Muscle layer of colon (tissue), 2 donors: ENCODE data around the gene DIP2C.

Experiments used
- H3K27ac ChIP-seq: one replicate; pipeline ENCODE4 v1.7.0; 2013; ENCODE audit warnings: low read depth, mild to moderate bottlenecking, low read length, moderate library complexity
- H3K27me3 ChIP-seq, 2 donors: one replicate each; pipeline ENCODE4 v1.7.0; 2013; ENCODE audit warnings: low read length in 2 of 2, mild to moderate bottlenecking in 2 of 2; ENCODE audit not compliant: insufficient read depth in 2 of 2, control insufficient read depth in 1 of 2
- H3K36me3 ChIP-seq: one replicate; pipeline ENCODE4 v1.7.0; 2013; ENCODE audit warnings: mild to moderate bottlenecking, low read length; ENCODE audit not compliant: insufficient read depth
- H3K4me1 ChIP-seq: one replicate; pipeline ENCODE4 v1.7.0; 2013; ENCODE audit warnings: mild to moderate bottlenecking, low read length; ENCODE audit not compliant: insufficient read depth
- H3K4me3 ChIP-seq, 2 donors: one replicate each; pipeline ENCODE4 v1.7.0; 2013; ENCODE audit warnings: low read length in 2 of 2, low read depth in 1 of 2, mild to moderate bottlenecking in 1 of 2, moderate library complexity in 1 of 2
- H3K9ac ChIP-seq: one replicate; pipeline ENCODE4 v1.7.0; 2013; ENCODE audit warnings: low read length
- H3K9me3 ChIP-seq: one replicate; pipeline ENCODE4 v1.7.0; 2013; ENCODE audit warnings: mild to moderate bottlenecking, low read length
- donor health status: abdominal sarcoma.
- donor health status: Adenocarcinoma of cecum.

DIP2C gene

GRCh38 chr10:609868-610545 lies 79.5 kb downstream of the DIP2C start:
- H3K27ac ChIP-seq, result peak overlapping the region; percentile 14
- H3K4me1 ChIP-seq, result peaks cover 78% of the 10 kb centered on the region
- no peaks in the 10 kb centered on the region for H3K9me3 ChIP-seq
- H3K9ac ChIP-seq, result no peak overlapping the region
- no peak overlapping the region for H3K4me3 ChIP-seq
- no peaks in the 10 kb centered on the region for H3K36me3 ChIP-seq
- H3K27me3 ChIP-seq, result no peaks in the 10 kb centered on the region

GRCh38 chr10:609262-609658 lies 80.2 kb downstream of the DIP2C start:
- H3K9ac ChIP-seq, result no peak overlapping the region
- H3K9me3 ChIP-seq, result no peaks in the 10 kb centered on the region
- H3K4me3 ChIP-seq, result no peak overlapping the region
- peak overlapping the region; percentile 10 for H3K27ac ChIP-seq
- no peaks in the 10 kb centered on the region for H3K36me3 ChIP-seq
- no peaks in the 10 kb centered on the region for H3K27me3 ChIP-seq
- H3K4me1 ChIP-seq, result peaks cover 75% of the 10 kb centered on the region

- peak overlapping the region; percentile 10 for H3K27ac ChIP-seq
These were observed 80.9 kb downstream of the DIP2C start for GRCh38 chr10:608331-609261.

GRCh38 chr10:607545-608185 lies 81.8 kb downstream of the DIP2C start:
- Histone ChIP-seq H3K27ac (peak overlapping the region; percentile 65), H3K4me3 (peak overlapping the region; percentile 34 to 41)

More at GRCh38 chr10:608331-609261, 80.9 kb downstream of the DIP2C start:
- H3K9me3 ChIP-seq, result no peaks in the 10 kb centered on the region
- H3K9ac ChIP-seq, result no peak overlapping the region
- no peaks in the 10 kb centered on the region for H3K27me3 ChIP-seq
- peaks cover 72% of the 10 kb centered on the region for H3K4me1 ChIP-seq
- no peaks in the 10 kb centered on the region for H3K36me3 ChIP-seq
- no peak overlapping the region for H3K4me3 ChIP-seq

GRCh38 chr10:606762-607544 lies 82.5 kb downstream of the DIP2C start:
- Histone ChIP-seq H3K27ac (peak overlapping the region; percentile 65), H3K27me3 (no peaks in the 10 kb centered on the region), H3K4me1 (peaks cover 69% of the 10 kb centered on the region), H3K9ac (peak overlapping the region; percentile 34), H3K9me3 (no peaks in the 10 kb centered on the region), H3K36me3 (no peaks in the 10 kb centered on the region), H3K4me3 (peak overlapping the region in 1 of 2 donors; percentile 41)

More at GRCh38 chr10:607545-608185, 81.8 kb downstream of the DIP2C start:
- no peaks in the 10 kb centered on the region for H3K36me3 ChIP-seq
- H3K27me3 ChIP-seq, result no peaks in the 10 kb centered on the region
- H3K9ac ChIP-seq, result peak overlapping the region; percentile 34
- H3K9me3 ChIP-seq, result no peaks in the 10 kb centered on the region
- peaks cover 67% of the 10 kb centered on the region for H3K4me1 ChIP-seq

GRCh38 chr10:605632-606325 lies 83.7 kb downstream of the DIP2C start:
- peak overlapping the region; percentile 54 for H3K27ac ChIP-seq
- no peak overlapping the region for H3K4me3 ChIP-seq
- H3K4me1 ChIP-seq, result peaks cover 75% of the 10 kb centered on the region
- H3K9ac ChIP-seq, result no peak overlapping the region
- no peaks in the 10 kb centered on the region for H3K9me3 ChIP-seq
- H3K36me3 ChIP-seq, result no peaks in the 10 kb centered on the region
- no peaks in the 10 kb centered on the region for H3K27me3 ChIP-seq

- Histone ChIP-seq H3K4me1 (peaks cover 78% of the 10 kb centered on the region), H3K9me3 (no peaks in the 10 kb centered on the region), H3K9ac (no peak overlapping the region), H3K27me3 (no peaks in the 10 kb centered on the region), H3K27ac (no peak overlapping the region), H3K36me3 (no peaks in the 10 kb centered on the region), H3K4me3 (no peak overlapping the region)
These were observed 84.5 kb downstream of the DIP2C start for GRCh38 chr10:604716-605631.

GRCh38 chr10:603745-604144 lies 85.7 kb downstream of the DIP2C start:
- Histone ChIP-seq H3K9me3 (no peaks in the 10 kb centered on the region), H3K9ac (no peak overlapping the region), H3K36me3 (no peaks in the 10 kb centered on the region), H3K27me3 (no peaks in the 10 kb centered on the region), H3K4me1 (peaks cover 79% of the 10 kb centered on the region), H3K27ac (no peak overlapping the region), H3K4me3 (no peak overlapping the region)

- H3K27ac ChIP-seq, result no peak overlapping the region
- no peaks in the 10 kb centered on the region for H3K36me3 ChIP-seq
- no peaks in the 10 kb centered on the region for H3K27me3 ChIP-seq
- H3K4me1 ChIP-seq, result peaks cover 87% of the 10 kb centered on the region
- no peak overlapping the region for H3K9ac ChIP-seq
- H3K4me3 ChIP-seq, result no peak overlapping the region
- H3K9me3 ChIP-seq, result no peaks in the 10 kb centered on the region
These were observed 87.0 kb downstream of the DIP2C start for GRCh38 chr10:602391-603005.
